ENCODE data around the gene BMP7.

BMP7 gene

GRCh38 chr20:57195469-57196100 is 70.9 kb downstream of the BMP7 start:
- no peaks in the 10 kb centered on the region for H3K9me3 ChIP-seq (replicated peaks in 1 of 2; ENCODE audit: control insufficient read depth in 2 of 2, insufficient read depth in 1 of 2, low read depth in 1 of 2, low read length in 2 of 2)
- no peak overlapping the region for H3K9ac ChIP-seq (ENCODE audit: low read depth, low read length, poor library complexity)
- no peak overlapping the region for H4K91ac ChIP-seq (ENCODE audit: low read depth, low read length, poor library complexity)
- H2BK5ac ChIP-seq (ENCODE audit: low read length) = no peak overlapping the region
- no peak overlapping the region for H2BK120ac ChIP-seq (ENCODE audit: low read depth, low read length)
- H3K4me2 ChIP-seq (ENCODE audit: insufficient read depth, low read length, poor library complexity, severe bottlenecking) = no peak overlapping the region
- peak overlapping the region; percentile 45 for H3K18ac ChIP-seq (ENCODE audit: low read length)
- H4K8ac ChIP-seq (ENCODE audit: low read depth, low read length) = no peak overlapping the region
- no peak overlapping the region for H2AK5ac ChIP-seq (ENCODE audit: low read depth, low read length)
- peaks cover 2 to 81% of the 10 kb centered on the region in 2 donors for H3K36me3 ChIP-seq (replicated peaks in 1 of 2; ENCODE audit: control insufficient read depth in 2 of 2, insufficient read depth in 2 of 2, low read length in 2 of 2)
- no peak overlapping the region for H3K23ac ChIP-seq (ENCODE audit: low read depth, low read length, poor library complexity)
- no peak for DNase-seq (ENCODE audit: low spot score)
- H3K14ac ChIP-seq (ENCODE audit: low read length) = no peak overlapping the region
- no peak overlapping the region for H3K27ac ChIP-seq (replicated peaks; ENCODE audit: low read length)
- H3K4ac ChIP-seq (ENCODE audit: low read length) = no peak overlapping the region
- no CpG with 5 or more reads among the region's 20 CpGs for WGBS, 2 donors (ENCODE audit: extremely low coverage in 2 of 2, insufficient read length in 2 of 2, insufficient replicate concordance in 1 of 2)
- H3K4me3 ChIP-seq (ENCODE audit: low read length in 2 of 2) = no peak overlapping the region
- H3K79me1 ChIP-seq (ENCODE audit: low read depth, low read length) = no peaks in the 10 kb centered on the region
- H2AFZ ChIP-seq (ENCODE audit: low read length) = no peak overlapping the region
- peaks cover 6 to 20% of the 10 kb centered on the region in 2 donors for H3K4me1 ChIP-seq (ENCODE audit: control insufficient read depth in 2 of 2, insufficient read depth in 1 of 2, low read depth in 1 of 2, low read length in 2 of 2)
- H2BK12ac ChIP-seq (ENCODE audit: low read length) = no peak overlapping the region
- H2BK15ac ChIP-seq (ENCODE audit: low read length) = no peak overlapping the region
- no peaks in the 10 kb centered on the region for H3K27me3 ChIP-seq (ENCODE audit: control insufficient read depth in 3 of 3, insufficient read depth in 3 of 3, low read depth in 1 of 3, low read length in 3 of 3)

GRCh38 chr20:57195023-57195422 is 71.4 kb downstream of the BMP7 start:
- H3K4me2 ChIP-seq (ENCODE audit: insufficient read depth, low read length, poor library complexity, severe bottlenecking) = no peak overlapping the region
- no peak overlapping the region for H3K27ac ChIP-seq (replicated peaks; ENCODE audit: low read length)
- no CpG with 5 or more reads among the region's 10 CpGs for whole genome bisulfite sequencing, 2 donors (ENCODE audit: extremely low coverage in 2 of 2, insufficient read length in 2 of 2, insufficient replicate concordance in 1 of 2)
- H4K91ac ChIP-seq (ENCODE audit: low read depth, low read length, poor library complexity) = no peak overlapping the region
- H3K9ac ChIP-seq (ENCODE audit: low read depth, low read length, poor library complexity) = no peak overlapping the region
- H4K8ac ChIP-seq (ENCODE audit: low read depth, low read length) = no peak overlapping the region
- no peak overlapping the region for H2AFZ ChIP-seq (ENCODE audit: low read length)
- no peaks in the 10 kb centered on the region for H3K79me1 ChIP-seq (ENCODE audit: low read depth, low read length)
- DNase-seq (ENCODE audit: low spot score) = no peak
- H2BK5ac ChIP-seq (ENCODE audit: low read length) = no peak overlapping the region
- no peak overlapping the region for H3K23ac ChIP-seq (ENCODE audit: low read depth, low read length, poor library complexity)
- no peak overlapping the region for H2BK120ac ChIP-seq (ENCODE audit: low read depth, low read length)
- H3K4me3 ChIP-seq (ENCODE audit: low read length in 2 of 2) = no peak overlapping the region
- no peaks in the 10 kb centered on the region for H3K9me3 ChIP-seq (replicated peaks in 1 of 2; ENCODE audit: control insufficient read depth in 2 of 2, insufficient read depth in 1 of 2, low read depth in 1 of 2, low read length in 2 of 2)
- no peak overlapping the region for H2AK5ac ChIP-seq (ENCODE audit: low read depth, low read length)
- no peak overlapping the region for H3K4ac ChIP-seq (ENCODE audit: low read length)
- H2BK12ac ChIP-seq (ENCODE audit: low read length) = no peak overlapping the region
- H3K18ac ChIP-seq (ENCODE audit: low read length) = no peak overlapping the region
- H3K4me1 ChIP-seq (ENCODE audit: control insufficient read depth in 2 of 2, insufficient read depth in 1 of 2, low read depth in 1 of 2, low read length in 2 of 2) = peaks cover 6 to 20% of the 10 kb centered on the region in 2 donors
- no peak overlapping the region for H3K14ac ChIP-seq (ENCODE audit: low read length)
- peaks cover 2 to 78% of the 10 kb centered on the region in 2 donors for H3K36me3 ChIP-seq (replicated peaks in 1 of 2; ENCODE audit: control insufficient read depth in 2 of 2, insufficient read depth in 2 of 2, low read length in 2 of 2)
- no peaks in the 10 kb centered on the region for H3K27me3 ChIP-seq (ENCODE audit: control insufficient read depth in 3 of 3, insufficient read depth in 3 of 3, low read depth in 1 of 3, low read length in 3 of 3)
- H2BK15ac ChIP-seq (ENCODE audit: low read length) = no peak overlapping the region

GRCh38 chr20:57194154-57194553 is 72.3 kb downstream of the BMP7 start:
- WGBS, 2 donors (ENCODE audit: extremely low coverage in 2 of 2, insufficient read length in 2 of 2, insufficient replicate concordance in 1 of 2) = no CpG with 5 or more reads among the region's 7 CpGs
- Histone ChIP-seq H2BK120ac (ENCODE audit: low read depth, low read length) (no peak overlapping the region), H3K27me3 (ENCODE audit: control insufficient read depth in 3 of 3, insufficient read depth in 3 of 3, low read depth in 1 of 3, low read length in 3 of 3) (no peaks in the 10 kb centered on the region), H2AK5ac (ENCODE audit: low read depth, low read length) (no peak overlapping the region), H4K8ac (ENCODE audit: low read depth, low read length) (no peak overlapping the region), H3K18ac (ENCODE audit: low read length) (no peak overlapping the region), H3K9me3 (replicated peaks in 1 of 2; ENCODE audit: control insufficient read depth in 2 of 2, insufficient read depth in 1 of 2, low read depth in 1 of 2, low read length in 2 of 2) (no peaks in the 10 kb centered on the region), H3K4me3 (ENCODE audit: low read length in 2 of 2) (peak overlapping the region in 1 of 2 donors; percentile 29), H3K14ac (ENCODE audit: low read length) (no peak overlapping the region), H3K4me2 (ENCODE audit: insufficient read depth, low read length, poor library complexity, severe bottlenecking) (no peak overlapping the region), H2BK12ac (ENCODE audit: low read length) (no peak overlapping the region), H2BK15ac (ENCODE audit: low read length) (no peak overlapping the region), H3K9ac (ENCODE audit: low read depth, low read length, poor library complexity) (no peak overlapping the region), H2BK5ac (ENCODE audit: low read length) (no peak overlapping the region), H3K79me1 (ENCODE audit: low read depth, low read length) (no peaks in the 10 kb centered on the region), H4K91ac (ENCODE audit: low read depth, low read length, poor library complexity) (no peak overlapping the region), H2AFZ (ENCODE audit: low read length) (no peak overlapping the region), H3K27ac (replicated peaks; ENCODE audit: low read length) (no peak overlapping the region), H3K4ac (ENCODE audit: low read length) (no peak overlapping the region), H3K23ac (ENCODE audit: low read depth, low read length, poor library complexity) (no peak overlapping the region), H3K4me1 (ENCODE audit: control insufficient read depth in 2 of 2, insufficient read depth in 1 of 2, low read depth in 1 of 2, low read length in 2 of 2) (peaks cover 6 to 16% of the 10 kb centered on the region in 2 donors), H3K36me3 (replicated peaks in 1 of 2; ENCODE audit: control insufficient read depth in 2 of 2, insufficient read depth in 2 of 2, low read length in 2 of 2) (peaks cover 4 to 78% of the 10 kb centered on the region in 2 donors)
- DNase-seq (ENCODE audit: low spot score) = no peak

GRCh38 chr20:57193094-57193493 is 73.3 kb downstream of the BMP7 start:
- H3K14ac ChIP-seq (ENCODE audit: low read length) = no peak overlapping the region
- H3K79me1 ChIP-seq (ENCODE audit: low read depth, low read length) = no peaks in the 10 kb centered on the region
- H3K9ac ChIP-seq (ENCODE audit: low read depth, low read length, poor library complexity) = no peak overlapping the region
- H3K27ac ChIP-seq (replicated peaks; ENCODE audit: low read length) = no peak overlapping the region
- H3K4me2 ChIP-seq (ENCODE audit: insufficient read depth, low read length, poor library complexity, severe bottlenecking) = no peak overlapping the region
- no peak overlapping the region for H3K18ac ChIP-seq (ENCODE audit: low read length)
- DNase-seq (ENCODE audit: low spot score) = no peak
- no peak overlapping the region for H2AK5ac ChIP-seq (ENCODE audit: low read depth, low read length)
- H3K36me3 ChIP-seq (replicated peaks in 1 of 2; ENCODE audit: control insufficient read depth in 2 of 2, insufficient read depth in 2 of 2, low read length in 2 of 2) = peaks cover 4 to 80% of the 10 kb centered on the region in 2 donors
- H2BK12ac ChIP-seq (ENCODE audit: low read length) = no peak overlapping the region
- H3K23ac ChIP-seq (ENCODE audit: low read depth, low read length, poor library complexity) = no peak overlapping the region
- no peak overlapping the region for H4K8ac ChIP-seq (ENCODE audit: low read depth, low read length)
- no peak overlapping the region for H2AFZ ChIP-seq (ENCODE audit: low read length)
- no peaks in the 10 kb centered on the region for H3K27me3 ChIP-seq (ENCODE audit: control insufficient read depth in 3 of 3, insufficient read depth in 3 of 3, low read depth in 1 of 3, low read length in 3 of 3)
- H2BK5ac ChIP-seq (ENCODE audit: low read length) = no peak overlapping the region
- no CpG with 5 or more reads among the region's 13 CpGs for WGBS, 2 donors (ENCODE audit: extremely low coverage in 2 of 2, insufficient read length in 2 of 2, insufficient replicate concordance in 1 of 2)
- no peak overlapping the region for H3K4ac ChIP-seq (ENCODE audit: low read length)
- no peak overlapping the region for H2BK15ac ChIP-seq (ENCODE audit: low read length)
- no peak overlapping the region for H3K4me3 ChIP-seq (ENCODE audit: low read length in 2 of 2)
- H4K91ac ChIP-seq (ENCODE audit: low read depth, low read length, poor library complexity) = no peak overlapping the region
- H2BK120ac ChIP-seq (ENCODE audit: low read depth, low read length) = no peak overlapping the region
- no peaks in the 10 kb centered on the region for H3K9me3 ChIP-seq (replicated peaks in 1 of 2; ENCODE audit: control insufficient read depth in 2 of 2, insufficient read depth in 1 of 2, low read depth in 1 of 2, low read length in 2 of 2)
- H3K4me1 ChIP-seq (ENCODE audit: control insufficient read depth in 2 of 2, insufficient read depth in 1 of 2, low read depth in 1 of 2, low read length in 2 of 2) = peaks cover under 1 to 6% of the 10 kb centered on the region in 2 donors

All from neuronal stem cell (in vitro differentiated cells).